Brain microvascular endothelial cell (primary cell): Measurements from ENCODE around the gene ZNF175.
A peak's percentile ranks its signal among the peaks of the same experiment; 100 is the strongest.

ENCODE experiments used
- DNase-seq: peaks from one replicate; pipeline ENCODE4 v3.0.0-alpha.2; 2020
- H3K27ac ChIP-seq: fragments of 250-450 bp; sonication (Bioruptor Pico); 2 replicates; pipeline ENCODE4 v1.5.1; 2020; ENCODE audit warnings: mild to moderate bottlenecking, moderate library complexity
- H3K27me3 ChIP-seq: fragments of 250-450 bp; sonication (Bioruptor Pico); replicated peaks from 2 replicates; pipeline ENCODE4 v1.5.1; 2020; ENCODE audit warnings: mild to moderate bottlenecking
- H3K36me3 ChIP-seq: fragments of 250-450 bp; sonication (Bioruptor Pico); replicated peaks from 2 replicates; pipeline ENCODE4 v1.5.1; 2020; ENCODE audit warnings: mild to moderate bottlenecking
- H3K4me3 ChIP-seq: 2 replicates; pipeline ENCODE4 v1.5.1; 2011; ENCODE audit warnings: low read depth, mild to moderate bottlenecking, control low read depth, low read length, moderate library complexity
- CTCF ChIP-seq: IDR thresholded peaks from 2 replicates; pipeline ENCODE4 v1.5.1; 2011; ENCODE audit warnings: low read depth, mild to moderate bottlenecking, moderate library complexity, low read length, control low read depth, inconsistent platforms; ENCODE audit errors: missing control alignments
- in situ Hi-C: cut with HindIII; loops from 2 replicates; pipeline ENCODE4 v1.10.0; 2017; ENCODE audit warnings: low sequenced_read_pairs, low pct_ligation_motif_present

Gene ZNF175

GRCh38 chr19:51593138-51593890 lies 22.2 kb downstream of the ZNF175 start:
- Histone ChIP-seq H3K27me3 (no peaks in the 10 kb centered on the region), H3K27ac (no peak overlapping the region), H3K36me3 (peaks cover 4% of the 10 kb centered on the region), H3K4me3 (peak overlapping the region; percentile 77)
- in situ Hi-C loops, result no loop called here
- TF ChIP-seq CTCF, result no peak
- no peak for DNase-seq

DNA sequence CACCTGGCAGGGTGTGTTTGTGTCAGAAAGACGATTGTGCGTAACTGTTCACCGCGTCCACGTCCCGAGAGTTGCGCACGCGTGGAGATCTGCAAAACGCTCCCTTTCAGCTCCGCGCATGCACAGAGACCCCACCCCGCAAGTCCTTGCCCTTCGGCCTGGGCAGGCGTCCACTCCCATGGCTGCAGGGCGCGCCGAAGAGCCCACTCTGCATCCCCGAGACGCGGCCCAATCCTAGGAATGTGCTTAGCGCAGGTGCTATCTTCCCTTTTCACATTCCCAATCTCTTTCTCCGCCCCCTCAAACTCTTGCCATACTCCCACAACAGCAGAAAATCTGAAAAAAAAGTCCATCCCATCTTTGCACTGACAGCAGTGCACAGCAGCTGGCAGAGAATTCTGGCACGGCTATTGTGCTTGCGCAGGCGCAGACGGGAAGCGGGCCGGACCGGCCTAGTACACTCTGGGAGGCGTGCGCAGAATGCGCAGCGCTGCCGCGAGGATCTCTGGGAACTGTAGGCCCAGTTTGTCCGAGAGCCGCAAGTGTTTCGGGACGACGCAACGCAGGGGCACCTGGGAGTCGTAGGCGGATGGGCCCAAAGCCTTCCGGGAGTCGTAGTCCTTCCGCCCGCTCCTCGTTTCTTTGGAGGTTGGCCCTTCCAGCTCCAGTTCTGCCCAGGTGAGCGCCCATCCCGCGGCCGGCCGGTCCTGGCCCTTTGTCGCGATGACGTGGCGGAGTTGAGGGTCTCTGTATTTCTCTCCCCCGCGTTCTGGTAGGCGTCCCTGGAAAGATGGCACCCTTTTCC lies 23.1 kb downstream of the ZNF175 start:
- in situ Hi-C loops, result no loop called here
- peak overlapping the region; percentile 77 for H3K4me3 ChIP-seq

GRCh38 chr19:51594774-51595109 lies 23.7 kb downstream of the ZNF175 start:
- TF ChIP-seq CTCF, result no peak
- in situ Hi-C loops, result no loop called here
- H3K27me3 ChIP-seq, result no peaks in the 10 kb centered on the region
- H3K27ac ChIP-seq, result peak overlapping the region; percentile 24
- no peak for DNase-seq
- peaks cover under 1% of the 10 kb centered on the region for H3K36me3 ChIP-seq
- peak overlapping the region; percentile 77 for H3K4me3 ChIP-seq

More for the DNA sequence above, 23.1 kb downstream of the ZNF175 start:
- peak; percentile 98 for DNase-seq
- Histone ChIP-seq H3K27ac (peak overlapping the region; percentile 24), H3K27me3 (no peaks in the 10 kb centered on the region), H3K36me3 (peaks cover 4% of the 10 kb centered on the region)
- TF ChIP-seq CTCF, result no peak

GRCh38 chr19:51595190-51596175 lies 24.4 kb downstream of the ZNF175 start:
- H3K4me3 ChIP-seq, result no peak overlapping the region
- peaks cover 1% of the 10 kb centered on the region for H3K27me3 ChIP-seq

More at GRCh38 chr19:51595190-51596175, 24.4 kb downstream of the ZNF175 start:
- no peaks in the 10 kb centered on the region for H3K36me3 ChIP-seq
- DNase-seq, result no peak
- in situ Hi-C loops, result no loop called here
- no peak for TF ChIP-seq CTCF
- H3K27ac ChIP-seq, result no peak overlapping the region
